ENCODE measurements around the gene SDK2.

DNA sequence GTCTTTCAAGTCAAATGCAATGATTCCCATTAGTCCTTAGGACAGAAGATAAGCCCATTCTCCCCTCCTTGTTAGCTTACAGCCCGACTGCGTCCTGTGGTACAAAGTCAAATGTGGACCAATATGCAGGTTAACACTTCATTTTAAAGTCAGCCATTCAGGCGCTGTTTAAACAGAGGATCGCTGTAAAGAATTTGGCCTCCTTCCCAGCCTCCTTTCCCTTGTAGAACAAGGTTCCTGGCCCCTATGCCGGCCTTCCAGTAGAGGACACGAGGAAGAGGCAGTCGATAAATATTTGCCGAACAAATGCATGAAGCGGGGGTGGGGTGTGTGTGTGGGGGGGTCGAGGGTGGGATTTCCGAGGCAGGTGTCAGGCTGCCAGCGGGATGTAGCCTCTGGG is 4.3 kb downstream of the SDK2 start:
- TF ChIP-seq, protein P1, sequence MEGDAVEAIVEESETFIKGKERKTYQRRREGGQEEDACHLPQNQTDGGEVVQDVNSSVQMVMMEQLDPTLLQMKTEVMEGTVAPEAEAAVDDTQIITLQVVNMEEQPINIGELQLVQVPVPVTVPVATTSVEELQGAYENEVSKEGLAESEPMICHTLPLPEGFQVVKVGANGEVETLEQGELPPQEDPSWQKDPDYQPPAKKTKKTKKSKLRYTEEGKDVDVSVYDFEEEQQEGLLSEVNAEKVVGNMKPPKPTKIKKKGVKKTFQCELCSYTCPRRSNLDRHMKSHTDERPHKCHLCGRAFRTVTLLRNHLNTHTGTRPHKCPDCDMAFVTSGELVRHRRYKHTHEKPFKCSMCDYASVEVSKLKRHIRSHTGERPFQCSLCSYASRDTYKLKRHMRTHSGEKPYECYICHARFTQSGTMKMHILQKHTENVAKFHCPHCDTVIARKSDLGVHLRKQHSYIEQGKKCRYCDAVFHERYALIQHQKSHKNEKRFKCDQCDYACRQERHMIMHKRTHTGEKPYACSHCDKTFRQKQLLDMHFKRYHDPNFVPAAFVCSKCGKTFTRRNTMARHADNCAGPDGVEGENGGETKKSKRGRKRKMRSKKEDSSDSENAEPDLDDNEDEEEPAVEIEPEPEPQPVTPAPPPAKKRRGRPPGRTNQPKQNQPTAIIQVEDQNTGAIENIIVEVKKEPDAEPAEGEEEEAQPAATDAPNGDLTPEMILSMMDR (conservative IDR thresholded peaks at IDR 0.05 in 1 of 2, IDR thresholded peaks at IDR 0.05 in 1 of 2; ENCODE audit: extremely low read depth in 1 of 2, insufficient read depth in 1 of 2, low read depth in 1 of 2, low read length in 2 of 2): no peak
- no peak for TF ChIP-seq EZH2 (IDR thresholded peaks at IDR 0.05; ENCODE audit: borderline replicate concordance, low read length)
